Astrocyte (in vitro differentiated cells and primary cell): ENCODE measurements around the gene DNAH9. TPM values are rescaled to one million over a fixed set of nuclear protein-coding genes. Genes with fewer than 3 reads are reported as not detected.

ENCODE experiments used
- DNase-seq: peaks from one replicate; pipeline ENCODE4 v3.0.0-alpha.2; 2010; ENCODE audit warnings: low read depth
- FAIRE-seq: peaks from 2 replicates; lab custom pipeline; 2011; peaks lifted over from hg19 to GRCh38; lab: Jason Lieb, UNC
- H2AFZ ChIP-seq: 2 replicates; pipeline ENCODE4 v1.6.0; 2012; ENCODE audit warnings: low read depth, low read length, inconsistent platforms
- H3K27ac ChIP-seq: 2 replicates; pipeline ENCODE4 v1.5.1; 2011; ENCODE audit warnings: low read depth, low read length, inconsistent platforms
- H3K27me3 ChIP-seq: 2 replicates; pipeline ENCODE4 v1.6.0; 2011; ENCODE audit warnings: low read length, inconsistent platforms; ENCODE audit not compliant: insufficient read depth
- H3K36me3 ChIP-seq: 2 replicates; pipeline ENCODE4 v1.5.1; 2011; ENCODE audit warnings: low read length, inconsistent platforms; ENCODE audit not compliant: insufficient read depth
- H3K4me1 ChIP-seq: 2 replicates; pipeline ENCODE4 v1.5.1; 2011; ENCODE audit warnings: low read length, inconsistent platforms; ENCODE audit not compliant: insufficient read depth
- H3K4me2 ChIP-seq: 2 replicates; pipeline ENCODE4 v1.6.0; 2012; ENCODE audit warnings: low read length, inconsistent platforms
- H3K4me3 ChIP-seq: 2 replicates; pipeline ENCODE4 v1.5.1; 2011; ENCODE audit warnings: low read depth, mild to moderate bottlenecking, low read length, inconsistent platforms; ENCODE audit not compliant: insufficient read depth
- H3K79me2 ChIP-seq: 2 replicates; pipeline ENCODE4 v1.6.0; 2012; ENCODE audit warnings: mild to moderate bottlenecking, low read length, inconsistent platforms; ENCODE audit not compliant: insufficient read depth
- H3K9ac ChIP-seq: 2 replicates; pipeline ENCODE4 v1.6.0; 2012; ENCODE audit warnings: mild to moderate bottlenecking, low read length, inconsistent platforms
- H3K9me3 ChIP-seq: 2 replicates; pipeline ENCODE4 v1.5.1; 2012; ENCODE audit warnings: low read depth, mild to moderate bottlenecking, low read length, inconsistent platforms; ENCODE audit not compliant: insufficient read depth
- H4K20me1 ChIP-seq: 2 replicates; pipeline ENCODE4 v1.6.0; 2012; ENCODE audit warnings: low read length, inconsistent platforms; ENCODE audit not compliant: insufficient read depth
- H3K27ac Mint-ChIP-seq: one replicate; pipeline ENCODE4 v1.8.0; 2021; ENCODE audit warnings: mild to moderate bottlenecking, mixed read lengths; ENCODE audit not compliant: unreplicated experiment
- H3K27me3 Mint-ChIP-seq: one replicate; pipeline ENCODE4 v1.8.0; 2021; ENCODE audit warnings: low read depth, mixed read lengths; ENCODE audit not compliant: unreplicated experiment
- H3K36me3 Mint-ChIP-seq: one replicate; pipeline ENCODE4 v1.8.0; 2021; ENCODE audit warnings: low read depth, mixed read lengths; ENCODE audit not compliant: unreplicated experiment
- H3K4me1 Mint-ChIP-seq: one replicate; pipeline ENCODE4 v1.8.0; 2021; ENCODE audit warnings: low read depth, mixed read lengths; ENCODE audit not compliant: unreplicated experiment
- H3K4me3 Mint-ChIP-seq: one replicate; pipeline ENCODE4 v1.8.0; 2021; ENCODE audit warnings: mild to moderate bottlenecking, moderate library complexity, mixed read lengths; ENCODE audit not compliant: unreplicated experiment
- H3K9me3 Mint-ChIP-seq: one replicate; pipeline ENCODE4 v1.8.0; 2021; ENCODE audit warnings: mild to moderate bottlenecking, mixed read lengths; ENCODE audit not compliant: unreplicated experiment
- CTCF ChIP-seq: IDR thresholded peaks from 2 replicates; pipeline ENCODE4 v1.5.1; 2011; ENCODE audit warnings: low read depth, mild to moderate bottlenecking, inconsistent platforms, low read length, moderate library complexity; ENCODE audit not compliant: insufficient read depth
- EZH2 ChIP-seq: IDR thresholded peaks from 2 replicates; pipeline ENCODE4 v1.6.1; 2012; ENCODE audit warnings: mild to moderate bottlenecking, low read length, inconsistent platforms; ENCODE audit not compliant: insufficient read depth
- total RNA-seq: library from RNA; stranded (reverse); gene quantifications from 2 replicates; pipeline ENCODE4 v1.2.1, GENCODE V29; 2021

DNAH9 gene
- total RNA-seq, 1 donor from 2014 or later = not detected

DNA sequence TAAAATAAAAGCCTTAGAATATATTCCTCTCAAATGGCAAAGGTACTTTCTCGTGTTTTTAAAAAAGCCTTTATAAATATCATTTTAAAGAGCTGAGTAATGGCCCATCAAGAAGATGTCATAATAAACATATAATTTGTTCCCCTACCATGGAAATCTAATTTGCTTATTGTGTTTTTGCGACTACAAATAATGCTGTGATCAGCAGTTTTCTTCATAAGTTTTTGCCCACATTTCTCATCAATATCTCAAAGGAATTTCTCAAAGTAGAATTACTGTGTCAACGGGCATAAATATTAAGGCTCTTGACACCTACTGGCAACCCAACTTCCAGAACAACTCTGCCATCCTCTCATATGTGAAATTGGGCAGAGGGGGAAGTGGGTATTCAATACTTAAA, 381.5 kb downstream of the DNAH9 start:
- H3K27ac Mint-ChIP-seq = no peak overlapping the region
- no peak for TF ChIP-seq EZH2
- no peaks in the 10 kb centered on the region for H3K4me1 ChIP-seq
- no peaks in the 10 kb centered on the region for H3K9me3 ChIP-seq
- H3K9me3 Mint-ChIP-seq = no peaks in the 10 kb centered on the region
- H3K36me3 ChIP-seq = peaks cover 15% of the 10 kb centered on the region
- H2AFZ ChIP-seq = no peak overlapping the region
- peaks cover 4% of the 10 kb centered on the region for H3K4me1 Mint-ChIP-seq
- H3K4me3 Mint-ChIP-seq = no peak overlapping the region
- H3K27me3 Mint-ChIP-seq = no peaks in the 10 kb centered on the region
- H3K4me2 ChIP-seq = no peak overlapping the region
- peaks cover 28% of the 10 kb centered on the region for H3K36me3 Mint-ChIP-seq
- no peak for FAIRE-seq
- H3K4me3 ChIP-seq = no peak overlapping the region
- no peak overlapping the region for H3K27ac ChIP-seq
- no peaks in the 10 kb centered on the region for H4K20me1 ChIP-seq
- H3K9ac ChIP-seq = no peak overlapping the region
- DNase-seq = no peak
- H3K79me2 ChIP-seq = no peaks in the 10 kb centered on the region
- H3K27me3 ChIP-seq = no peaks in the 10 kb centered on the region

GRCh38 chr17:11980813-11981212, 382.5 kb downstream of the DNAH9 start:
- Histone ChIP-seq H2AFZ (no peak overlapping the region), H3K9me3 (no peaks in the 10 kb centered on the region), H3K4me1 (no peaks in the 10 kb centered on the region), H3K9ac (no peak overlapping the region), H3K4me3 (no peak overlapping the region), H3K27me3 (no peaks in the 10 kb centered on the region), H3K36me3 (peaks cover 15% of the 10 kb centered on the region), H3K27ac (no peak overlapping the region), H4K20me1 (peaks cover 2% of the 10 kb centered on the region), H3K79me2 (no peaks in the 10 kb centered on the region), H3K4me2 (no peak overlapping the region)
- Mint-ChIP-seq H3K36me3 (peaks cover 28% of the 10 kb centered on the region), H3K4me3 (no peak overlapping the region), H3K27ac (no peak overlapping the region), H3K9me3 (no peaks in the 10 kb centered on the region), H3K4me1 (peaks cover 4% of the 10 kb centered on the region), H3K27me3 (no peaks in the 10 kb centered on the region)
- no peak for DNase-seq
- peak; percentile 23 for TF ChIP-seq CTCF
- TF ChIP-seq EZH2 = no peak
- no peak for FAIRE-seq

DNA sequence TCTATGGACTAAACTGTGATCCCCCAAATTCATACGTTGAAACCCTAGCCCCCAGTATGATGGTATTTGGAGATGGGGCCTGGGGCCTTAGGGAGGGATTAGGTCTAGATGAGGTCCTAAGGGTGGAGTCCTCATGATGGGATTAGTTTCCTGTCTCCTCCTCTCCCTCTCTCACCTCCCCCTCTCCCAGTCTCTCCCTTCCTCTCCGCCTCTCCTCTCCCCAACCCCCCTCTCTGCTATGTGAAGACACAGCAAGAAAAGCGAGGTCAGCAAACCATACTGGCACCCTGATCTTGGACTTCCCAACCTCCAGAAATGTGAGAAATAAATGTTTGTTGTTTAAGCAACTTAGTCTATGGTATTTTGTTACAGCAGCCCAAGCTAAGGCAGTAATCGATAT, 383.6 kb downstream of the DNAH9 start:
- Mint-ChIP-seq H3K4me3 (no peak overlapping the region), H3K36me3 (peaks cover 26% of the 10 kb centered on the region), H3K27ac (no peak overlapping the region), H3K4me1 (peaks cover 4% of the 10 kb centered on the region), H3K27me3 (no peaks in the 10 kb centered on the region), H3K9me3 (no peaks in the 10 kb centered on the region)
- H3K36me3 ChIP-seq = peaks cover 15% of the 10 kb centered on the region
- no peak overlapping the region for H3K4me2 ChIP-seq
- H2AFZ ChIP-seq = no peak overlapping the region
- peaks cover 11% of the 10 kb centered on the region for H4K20me1 ChIP-seq
- H3K4me1 ChIP-seq = no peaks in the 10 kb centered on the region
- no peaks in the 10 kb centered on the region for H3K9me3 ChIP-seq
- no peak overlapping the region for H3K9ac ChIP-seq
- FAIRE-seq (no peak), DNase-seq (no peak)
- no peak overlapping the region for H3K4me3 ChIP-seq
- no peaks in the 10 kb centered on the region for H3K79me2 ChIP-seq
- no peak overlapping the region for H3K27ac ChIP-seq
- TF ChIP-seq EZH2 = no peak
- no peak for TF ChIP-seq CTCF
- H3K27me3 ChIP-seq = no peaks in the 10 kb centered on the region
